MCF 10A (cell line): ENCODE results near the gene COMMD9. TPM values are rescaled to one million over a fixed set of nuclear protein-coding genes. Genes with fewer than 3 reads are reported as not detected.

Source experiments
- BruUV-seq: library from RNA; stranded (reverse); fragments of 400-500 nt; replicated peaks from 2 replicates; lab custom pipeline; 2021; lab: Mats Ljungman, UMichigan
- CTCF ChIA-PET: fragments of 300-600 bp; sonication (Branson Sonifier 250); formaldehyde crosslinking; extraction: SDS; loops from one replicate; lab custom pipeline; 2021; ENCODE audit warnings: antibody characterized with exemption, inconsistent platforms; lab: Yijun Ruan, JAX
- POLR2A ChIA-PET: fragments of 300-600, 350-650 bp; sonication (Branson Sonifier 250); formaldehyde crosslinking; extraction: SDS; loops from one replicate; lab custom pipeline; 2020; ENCODE audit warnings: antibody characterized with exemption, inconsistent platforms; lab: Yijun Ruan, JAX
- DNase-seq: peaks from one replicate; pipeline ENCODE4 v3.0.0-alpha.2; 2018; ENCODE audit not compliant: unreplicated experiment
- H3K27ac Mint-ChIP-seq: one replicate; pipeline ENCODE4 v1.8.0; 2022; ENCODE audit warnings: mild to moderate bottlenecking, low read depth, mixed read lengths; ENCODE audit not compliant: unreplicated experiment
- H3K27me3 Mint-ChIP-seq: one replicate; pipeline ENCODE4 v1.8.0; 2022; ENCODE audit warnings: mixed read lengths; ENCODE audit not compliant: insufficient read depth, unreplicated experiment
- H3K36me3 Mint-ChIP-seq: one replicate; pipeline ENCODE4 v1.8.0; 2022; ENCODE audit warnings: mild to moderate bottlenecking, moderate library complexity, mixed read lengths; ENCODE audit not compliant: insufficient read depth, unreplicated experiment
- H3K4me1 Mint-ChIP-seq: one replicate; pipeline ENCODE4 v1.8.0; 2022; ENCODE audit warnings: mixed read lengths; ENCODE audit not compliant: insufficient read depth, unreplicated experiment
- H3K4me3 Mint-ChIP-seq: one replicate; pipeline ENCODE4 v1.8.0; 2022; ENCODE audit warnings: mild to moderate bottlenecking, moderate library complexity, mixed read lengths; ENCODE audit not compliant: unreplicated experiment
- H3K9me3 Mint-ChIP-seq: one replicate; pipeline ENCODE4 v1.8.0; 2022; ENCODE audit warnings: mixed read lengths; ENCODE audit not compliant: unreplicated experiment
- CTCF ChIP-seq: fragments of 200-600 bp; IDR thresholded peaks from one replicate; pipeline ENCODE4 v1.8.0; 2022; ENCODE audit warnings: antibody characterized with exemption, mild to moderate bottlenecking; ENCODE audit not compliant: unreplicated experiment
- intact Hi-C: fragments of 100-400 bp; cut with micrococcal nuclease; formaldehyde crosslinking; loops from 2 replicates; pipeline ENCODE4 v1.14.1; 2022
- total RNA-seq: library from RNA; stranded (reverse); gene quantifications from 2 replicates; pipeline ENCODE4 v1.2.3, GENCODE V29; 2022

Gene COMMD9
- total RNA-seq, 1 experiment from 2014 or later: 39.8 TPM

- no TSS peak for BruUV-seq
- intact Hi-C loops: loop anchor here (1.0 to 5.0 kb wide), 6 partner anchors 116 to 802 kb away; no protein-coding TSS in a partner anchor
- H3K4me1 Mint-ChIP-seq: no peaks in the 10 kb centered on the region
- peaks cover 7% of the 10 kb centered on the region for H3K36me3 Mint-ChIP-seq
- peak; percentile 92 for TF ChIP-seq CTCF
- no peaks in the 10 kb centered on the region for H3K27me3 Mint-ChIP-seq
- H3K27ac Mint-ChIP-seq: no peak overlapping the region
- no peak overlapping the region for H3K4me3 Mint-ChIP-seq
- peak; percentile 68 for DNase-seq
- H3K9me3 Mint-ChIP-seq: no peaks in the 10 kb centered on the region
- ChIA-PET POLR2A (interaction anchor here (0.9 to 3.4 kb wide), 4 partner anchors 444 to 650 kb away, joined by 3 to 11 read pairs (median 4); partner anchors contain the start of gene FJX1), CTCF (interaction anchor here (0.6 to 4.5 kb wide), 57 partner anchors 8 to 899 kb away, joined by 3 to 53 read pairs (median 4); partner anchors contain the start of genes COMMD9 and FJX1)
These were observed 23.2 kb downstream of the COMMD9 start for GRCh38 chr11:36265793-36266628.

DNA sequence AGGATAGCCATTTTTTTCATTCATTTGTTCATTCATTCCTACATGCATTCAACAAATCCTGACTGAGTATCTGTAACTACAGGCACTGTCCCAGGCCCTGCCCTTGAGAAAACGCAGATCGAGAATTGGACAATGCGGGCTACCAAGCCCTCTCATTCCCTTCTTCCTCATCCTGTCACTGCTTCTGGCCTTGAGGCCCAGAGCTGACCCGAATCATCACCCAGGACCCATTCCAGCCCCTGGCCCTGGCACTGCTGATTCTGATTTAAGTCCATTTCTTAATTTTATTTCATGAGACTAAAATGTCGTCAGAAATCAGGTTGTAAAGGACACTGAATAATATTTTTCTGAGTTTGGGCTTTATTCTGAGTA is 24.3 kb downstream of the COMMD9 start:
- ChIA-PET CTCF (interaction anchor here (0.6 to 4.5 kb wide), 26 partner anchors 8 to 780 kb away, joined by 3 to 53 read pairs (median 7); partner anchors contain the start of gene FJX1), POLR2A (interaction anchor here (1.1 to 3.4 kb wide), 3 partner anchors 443 to 649 kb away, joined by 3 to 11 read pairs (median 5); partner anchors contain the start of gene FJX1)
- Mint-ChIP-seq H3K4me1 (no peaks in the 10 kb centered on the region), H3K4me3 (no peak overlapping the region), H3K9me3 (no peaks in the 10 kb centered on the region), H3K36me3 (peaks cover 5% of the 10 kb centered on the region), H3K27ac (no peak overlapping the region), H3K27me3 (no peaks in the 10 kb centered on the region)
- intact Hi-C loops: loop anchor here (5.0 kb wide), 1 partner anchor 778 kb away; no protein-coding TSS in a partner anchor
- no peak for DNase-seq
- TF ChIP-seq CTCF: no peak
- no TSS peak for BruUV-seq

- Mint-ChIP-seq H3K9me3 (no peaks in the 10 kb centered on the region), H3K27ac (no peak overlapping the region), H3K4me3 (no peak overlapping the region), H3K36me3 (peaks cover 3% of the 10 kb centered on the region), H3K27me3 (no peaks in the 10 kb centered on the region), H3K4me1 (no peaks in the 10 kb centered on the region)
- intact Hi-C loops: no loop called here
- DNase-seq: no peak
- no TSS peak for BruUV-seq
- CTCF ChIA-PET: interaction anchor here (0.5 to 4.0 kb wide), 12 partner anchors 10 to 656 kb away, joined by 3 to 30 read pairs (median 6); no protein-coding TSS in a partner anchor
- POLR2A ChIA-PET: no interaction called here
- TF ChIP-seq CTCF: no peak
These were observed 24.9 kb downstream of the COMMD9 start for GRCh38 chr11:36264011-36264972.
